ENCODE data around the gene CHN2.
"Not testable (repeated sequence)": the region's sequence is repeated elsewhere in the genome, so short reads cannot be mapped to it uniquely, and the experiment has no call there.

Gene CHN2

DNA sequence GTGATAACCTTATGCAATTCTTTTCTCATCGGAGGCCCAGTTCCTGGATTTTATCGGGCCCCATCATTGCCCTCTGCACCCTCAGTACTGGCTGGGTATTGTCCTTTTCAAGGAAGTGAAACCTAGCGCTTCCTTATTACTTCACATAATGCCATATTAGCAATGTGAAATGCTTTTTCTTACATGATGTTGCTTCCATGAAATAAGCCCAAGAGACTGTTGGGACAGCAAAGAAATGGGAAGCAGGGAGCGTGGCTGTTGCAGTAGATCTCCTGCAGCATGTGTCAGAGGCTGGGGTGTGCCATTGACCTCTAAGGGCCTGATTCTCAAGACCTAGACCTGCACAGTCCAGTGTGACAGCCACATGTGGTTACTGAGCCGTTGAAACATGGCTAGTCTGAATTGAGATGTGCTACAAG is 8.1 kb downstream of the CHN2 start:
- H3K4me3 ChIP-seq (ENCODE audit: control insufficient read depth, low read depth, low read length): no peak overlapping the region
- DNase-seq (ENCODE audit: low read depth): no peak
- TF ChIP-seq, protein P1, sequence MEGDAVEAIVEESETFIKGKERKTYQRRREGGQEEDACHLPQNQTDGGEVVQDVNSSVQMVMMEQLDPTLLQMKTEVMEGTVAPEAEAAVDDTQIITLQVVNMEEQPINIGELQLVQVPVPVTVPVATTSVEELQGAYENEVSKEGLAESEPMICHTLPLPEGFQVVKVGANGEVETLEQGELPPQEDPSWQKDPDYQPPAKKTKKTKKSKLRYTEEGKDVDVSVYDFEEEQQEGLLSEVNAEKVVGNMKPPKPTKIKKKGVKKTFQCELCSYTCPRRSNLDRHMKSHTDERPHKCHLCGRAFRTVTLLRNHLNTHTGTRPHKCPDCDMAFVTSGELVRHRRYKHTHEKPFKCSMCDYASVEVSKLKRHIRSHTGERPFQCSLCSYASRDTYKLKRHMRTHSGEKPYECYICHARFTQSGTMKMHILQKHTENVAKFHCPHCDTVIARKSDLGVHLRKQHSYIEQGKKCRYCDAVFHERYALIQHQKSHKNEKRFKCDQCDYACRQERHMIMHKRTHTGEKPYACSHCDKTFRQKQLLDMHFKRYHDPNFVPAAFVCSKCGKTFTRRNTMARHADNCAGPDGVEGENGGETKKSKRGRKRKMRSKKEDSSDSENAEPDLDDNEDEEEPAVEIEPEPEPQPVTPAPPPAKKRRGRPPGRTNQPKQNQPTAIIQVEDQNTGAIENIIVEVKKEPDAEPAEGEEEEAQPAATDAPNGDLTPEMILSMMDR (IDR thresholded peaks at IDR 0.05; ENCODE audit: control insufficient read depth, insufficient read depth, low read depth, low read length, missing control alignments): no peak

DNA sequence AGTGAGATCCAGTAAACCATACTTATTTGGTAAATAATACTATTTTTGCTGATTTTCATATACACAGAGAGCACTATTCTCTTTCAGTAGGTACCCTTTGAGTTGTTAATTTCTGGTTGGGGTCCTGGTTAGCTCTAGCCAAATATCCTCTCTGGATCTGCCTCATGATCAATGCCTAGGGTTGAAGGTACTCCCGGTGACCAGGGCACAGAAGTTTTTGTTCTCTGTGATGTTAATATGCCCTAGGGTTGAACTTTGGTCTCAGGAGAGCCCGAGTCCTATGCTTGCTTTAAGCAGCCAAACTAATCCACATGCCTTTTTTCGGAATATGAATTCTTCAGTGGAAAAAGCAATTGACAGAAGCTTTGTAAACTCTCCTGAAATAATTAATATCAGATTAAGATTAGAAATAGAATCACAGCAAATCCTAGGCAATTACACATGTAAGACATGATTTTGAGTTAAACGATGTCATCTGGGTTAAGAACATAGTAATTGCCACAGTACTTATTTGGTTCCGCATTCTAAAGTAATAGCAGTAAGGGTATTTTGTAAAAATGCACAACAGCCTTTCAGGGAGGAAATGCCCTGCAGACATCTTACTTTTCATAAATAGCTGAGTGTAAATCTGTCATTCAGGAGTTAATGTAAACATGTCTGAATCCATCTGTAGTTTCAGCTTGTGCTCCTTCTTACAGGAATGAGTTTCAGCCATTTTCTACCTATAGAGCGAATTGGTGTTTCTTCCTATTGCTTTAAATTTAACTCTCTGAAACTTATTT is 10.1 kb downstream of the CHN2 start:
- no peak overlapping the region for H3K4me3 ChIP-seq (ENCODE audit: control insufficient read depth, low read depth, low read length)
- TF ChIP-seq, protein P1 (IDR thresholded peaks at IDR 0.05; ENCODE audit: control insufficient read depth, insufficient read depth, low read depth, low read length, missing control alignments): no peak
- no peak for DNase-seq (ENCODE audit: low read depth)

DNA sequence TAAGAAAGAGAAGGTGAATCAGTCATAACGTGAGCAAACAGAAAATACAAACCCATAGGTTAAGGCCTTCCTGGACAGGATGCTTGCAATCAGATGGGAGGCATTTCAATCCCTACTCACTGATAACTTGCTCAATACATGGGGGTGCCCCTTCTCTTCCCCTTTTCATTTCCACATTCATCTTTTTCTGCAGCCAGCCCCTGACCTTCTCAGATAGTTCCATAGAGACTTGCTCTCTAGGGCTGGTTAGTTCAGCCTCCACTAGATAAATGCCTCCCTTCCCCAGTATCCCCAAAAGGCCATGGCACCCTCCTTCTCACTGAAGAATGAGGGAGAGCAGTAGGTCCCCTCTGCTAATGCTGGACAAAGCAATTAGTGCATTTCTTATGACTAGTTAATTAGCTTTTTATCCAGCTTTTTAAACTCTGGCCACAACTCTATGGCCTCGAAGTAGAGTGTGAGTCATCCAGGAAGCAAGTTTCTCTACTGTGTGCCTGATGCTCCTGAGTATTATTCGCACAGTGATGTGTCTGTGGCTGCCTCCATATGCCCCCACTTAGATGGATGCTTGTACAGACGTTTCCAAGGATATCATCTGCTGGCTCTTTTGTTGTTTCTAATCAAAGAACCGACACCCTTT is 12.7 kb downstream of the CHN2 start:
- DNase-seq (ENCODE audit: low read depth): no peak
- no peak overlapping the region for H3K4me3 ChIP-seq (ENCODE audit: control insufficient read depth, low read depth, low read length)
- TF ChIP-seq, protein P1 (IDR thresholded peaks at IDR 0.05; ENCODE audit: control insufficient read depth, insufficient read depth, low read depth, low read length, missing control alignments): no peak

DNA sequence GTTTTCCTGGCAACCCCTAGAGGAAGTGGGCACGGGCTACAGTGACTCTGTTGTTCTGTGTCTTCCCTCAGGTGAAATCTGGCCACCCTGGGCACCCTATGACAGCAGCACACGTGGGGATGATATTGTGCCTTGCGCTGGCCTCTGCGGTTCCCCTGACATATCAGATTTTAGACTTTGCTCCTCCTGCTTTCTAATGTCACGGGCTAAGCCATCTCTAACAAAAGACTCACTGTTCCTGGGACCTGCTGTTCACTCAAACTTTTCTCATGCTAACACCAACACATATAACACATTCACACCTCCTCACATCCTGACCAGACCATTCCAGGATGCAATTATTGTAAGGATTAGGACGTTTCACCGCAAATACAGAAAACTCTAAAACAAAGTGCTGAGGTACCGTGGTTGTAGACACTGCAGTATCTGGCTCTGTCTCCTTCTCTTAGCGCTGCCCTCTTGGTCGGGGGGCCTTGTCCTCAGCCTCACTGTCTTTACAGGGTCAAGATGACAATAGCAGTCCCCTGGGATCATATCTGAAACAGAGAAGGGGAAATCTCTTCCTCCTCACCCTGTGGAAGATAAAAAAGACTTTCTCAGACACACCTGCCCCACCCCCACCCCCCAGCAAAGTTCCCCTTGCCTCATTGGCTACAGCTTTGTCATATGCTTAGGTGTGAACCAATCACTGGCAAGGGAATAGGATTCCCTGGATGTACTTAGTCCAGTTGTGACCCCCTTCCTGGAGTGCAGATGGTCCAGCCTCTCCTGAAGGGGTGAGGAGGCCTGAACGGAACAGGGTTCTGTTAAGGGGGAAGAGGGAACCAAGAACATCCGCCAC is 14.1 kb downstream of the CHN2 start:
- TF ChIP-seq, protein P1 (IDR thresholded peaks at IDR 0.05; ENCODE audit: control insufficient read depth, insufficient read depth, low read depth, low read length, missing control alignments): no peak
- H3K4me3 ChIP-seq (ENCODE audit: control insufficient read depth, low read depth, low read length): no peak overlapping the region
- no peak for DNase-seq (ENCODE audit: low read depth)

DNA sequence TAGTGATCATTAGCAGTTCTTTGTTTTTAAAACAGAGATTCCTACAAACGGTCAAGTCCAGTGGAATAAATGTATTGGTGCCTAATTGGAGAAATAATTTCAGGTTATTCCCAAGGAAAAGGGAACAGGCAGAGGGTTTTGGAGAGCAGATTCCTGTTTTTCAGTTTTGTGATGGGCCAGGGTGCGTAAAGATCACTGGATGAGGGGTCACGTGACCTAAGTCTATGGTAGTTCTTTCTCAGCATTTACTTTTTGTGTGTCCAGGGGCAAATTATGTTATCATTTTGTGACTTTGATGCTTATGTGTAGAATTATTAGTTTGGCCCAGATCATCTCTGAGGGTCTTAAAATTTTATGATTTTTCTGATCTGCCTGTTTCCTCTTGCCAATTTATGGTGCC is 15.2 kb downstream of the CHN2 start:
- DNase-seq (ENCODE audit: low read depth): no peak
- no peak overlapping the region for H3K4me3 ChIP-seq (ENCODE audit: control insufficient read depth, low read depth, low read length)
- TF ChIP-seq, protein P1 (IDR thresholded peaks at IDR 0.05; ENCODE audit: control insufficient read depth, insufficient read depth, low read depth, low read length, missing control alignments): no peak

DNA sequence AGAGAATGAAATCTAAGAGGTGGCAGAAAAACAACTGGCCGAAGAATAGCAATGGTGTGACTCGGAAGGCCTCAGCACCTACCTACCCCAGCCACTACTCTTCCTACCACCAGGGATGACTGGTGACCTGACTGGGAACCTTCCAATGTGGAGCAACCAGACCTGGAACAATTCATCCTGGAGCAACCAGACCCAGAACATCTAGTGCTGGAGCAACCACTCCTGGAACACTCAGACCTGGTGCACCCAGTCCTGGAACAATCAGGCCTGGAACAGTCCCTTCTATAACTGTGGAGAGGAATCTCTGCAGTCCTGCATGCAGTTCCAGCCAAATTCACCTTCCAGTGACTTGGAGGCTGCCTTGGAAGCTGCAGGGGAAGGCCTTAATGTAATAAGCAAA is 18.2 kb downstream of the CHN2 start:
- DNase-seq (ENCODE audit: low read depth): not testable (repeated sequence)

More for the DNA sequence above, 18.2 kb downstream of the CHN2 start:
- H3K4me3 ChIP-seq (ENCODE audit: control insufficient read depth, low read depth, low read length): not testable (repeated sequence)
